Measurements from ENCODE around the gene FSTL1.

DNA sequence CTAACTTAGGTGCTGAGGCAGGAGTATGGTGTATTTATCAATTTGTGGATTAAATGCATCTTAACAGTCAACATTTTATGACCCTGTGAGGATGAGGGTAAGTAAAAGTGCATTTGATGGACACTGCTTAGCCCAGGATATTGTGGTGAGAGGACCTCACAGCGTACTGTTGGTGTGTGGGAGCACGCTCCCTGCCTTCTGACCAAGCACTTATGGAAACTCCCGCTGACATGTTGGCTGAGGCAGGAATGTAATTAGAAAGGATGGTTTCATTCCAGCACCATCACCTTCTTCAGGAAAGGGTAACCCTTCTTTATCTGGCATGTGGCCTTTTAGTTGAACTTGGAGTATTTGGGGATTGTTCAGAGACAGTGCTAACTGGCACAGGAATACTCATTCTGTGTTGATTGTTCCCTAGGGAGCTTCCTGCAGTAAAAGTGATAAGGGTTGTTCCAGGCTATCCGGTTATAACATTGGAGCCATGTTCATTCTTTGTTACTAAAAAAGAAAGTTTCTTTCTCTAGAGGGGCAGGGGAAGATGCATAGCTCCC lies 11.7 kb upstream of the FSTL1 start:
- TF ChIP-seq CTCF (IDR thresholded peaks at IDR 0.05) = no peak
- no peak for TF ChIP-seq POLR2A (IDR thresholded peaks at IDR 0.05)

Data from right lobe of liver (tissue), 4 donors.